Nephron progenitor cell (in vitro differentiated cells): ENCODE data around the gene MYO1E.

ENCODE experiments used
- DNase-seq: peaks from one replicate; pipeline ENCODE4 v3.0.0; 2021
- H3K27ac Mint-ChIP-seq: 2 replicates; pipeline ENCODE4 v1.8.0; 2021; ENCODE audit warnings: mild to moderate bottlenecking, moderate library complexity, mixed read lengths
- H3K27me3 Mint-ChIP-seq: 2 replicates; pipeline ENCODE4 v1.8.0; 2021; ENCODE audit warnings: mild to moderate bottlenecking, low read depth, mixed read lengths; ENCODE audit not compliant: poor library complexity
- H3K36me3 Mint-ChIP-seq: 2 replicates; pipeline ENCODE4 v1.8.0; 2021; ENCODE audit warnings: low read depth, mixed read lengths
- H3K4me1 Mint-ChIP-seq: 2 replicates; pipeline ENCODE4 v1.8.0; 2021; ENCODE audit warnings: mixed read lengths
- H3K4me3 Mint-ChIP-seq: 2 replicates; pipeline ENCODE4 v1.8.0; 2021; ENCODE audit warnings: mild to moderate bottlenecking, moderate library complexity, mixed read lengths
- H3K9me3 Mint-ChIP-seq: 2 replicates; pipeline ENCODE4 v1.8.0; 2021; ENCODE audit warnings: mild to moderate bottlenecking, moderate library complexity, mixed read lengths
- CTCF ChIP-seq: fragments of 200-600 bp; sonication (generic); IDR thresholded peaks from 2 replicates; pipeline ENCODE4 v1.5.0; 2021; ENCODE audit warnings: antibody characterized with exemption

The MYO1E gene

GRCh38 chr15:59380902-59381610, 8.4 kb upstream of the MYO1E start:
- Mint-ChIP-seq H3K9me3 (no peaks in the 10 kb centered on the region), H3K4me1 (peaks cover 9% of the 10 kb centered on the region), H3K36me3 (peaks cover 5% of the 10 kb centered on the region), H3K4me3 (no peak overlapping the region), H3K27me3 (no peaks in the 10 kb centered on the region), H3K27ac (peak overlapping the region; percentile 95)
- peak; percentile 64 for DNase-seq
- TF ChIP-seq CTCF, result no peak

- H3K4me3 Mint-ChIP-seq, result no peak overlapping the region
- peaks cover 9% of the 10 kb centered on the region for H3K4me1 Mint-ChIP-seq
- H3K27me3 Mint-ChIP-seq, result no peaks in the 10 kb centered on the region
- H3K36me3 Mint-ChIP-seq, result no peaks in the 10 kb centered on the region
- H3K27ac Mint-ChIP-seq, result no peak overlapping the region
- no peak for TF ChIP-seq CTCF
- no peaks in the 10 kb centered on the region for H3K9me3 Mint-ChIP-seq
- DNase-seq, result no peak
Observed at GRCh38 chr15:59379531-59379930, 6.9 kb upstream of the MYO1E start.

DNA sequence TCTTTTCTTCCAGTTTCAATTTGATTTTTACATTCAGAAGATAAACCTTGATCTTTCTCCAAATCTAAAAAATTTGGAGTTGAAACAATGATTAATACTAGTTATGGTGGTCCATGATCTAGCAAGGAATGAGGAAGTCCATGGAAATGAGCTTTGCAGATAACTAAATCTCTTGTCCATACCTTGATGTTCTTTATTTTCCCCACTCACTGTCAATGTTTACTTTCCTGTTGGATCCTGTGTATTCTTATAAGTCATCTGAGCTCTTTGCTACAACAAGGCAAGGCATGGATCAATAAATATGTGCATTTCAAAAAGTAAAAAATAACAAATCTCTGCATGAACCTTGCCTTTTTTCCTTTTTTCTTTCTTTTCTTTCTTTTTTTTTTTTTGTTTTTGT, 6.2 kb upstream of the MYO1E start:
- peaks cover 4% of the 10 kb centered on the region for H3K27me3 Mint-ChIP-seq
- DNase-seq, result no peak
- H3K36me3 Mint-ChIP-seq, result no peaks in the 10 kb centered on the region
- no peak overlapping the region for H3K27ac Mint-ChIP-seq
- no peak overlapping the region for H3K4me3 Mint-ChIP-seq
- TF ChIP-seq CTCF, result no peak
- peaks cover 9% of the 10 kb centered on the region for H3K4me1 Mint-ChIP-seq
- no peaks in the 10 kb centered on the region for H3K9me3 Mint-ChIP-seq

DNA sequence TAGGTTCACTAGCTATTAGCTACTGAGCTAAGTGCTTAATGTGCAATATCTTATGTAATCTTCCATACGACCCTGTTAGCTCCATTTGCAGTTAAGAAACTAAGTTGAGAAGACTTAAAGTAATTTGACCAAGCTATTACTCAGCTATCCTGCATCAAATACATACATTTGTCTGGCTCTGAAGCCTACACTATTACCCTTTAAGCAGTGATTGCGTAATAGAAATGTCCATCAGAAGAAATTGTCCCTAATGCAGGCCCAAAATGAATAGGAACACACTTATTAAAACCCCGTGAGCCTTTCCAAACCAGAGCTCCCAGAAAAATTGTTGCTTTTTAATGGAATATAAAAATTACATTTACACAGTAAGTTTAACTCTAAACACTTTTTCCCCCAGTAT, 5.3 kb upstream of the MYO1E start:
- H3K4me1 Mint-ChIP-seq, result peaks cover 16% of the 10 kb centered on the region
- H3K27ac Mint-ChIP-seq, result no peak overlapping the region
- no peak for DNase-seq
- H3K9me3 Mint-ChIP-seq, result no peaks in the 10 kb centered on the region
- no peak overlapping the region for H3K4me3 Mint-ChIP-seq
- peaks cover 9% of the 10 kb centered on the region for H3K27me3 Mint-ChIP-seq
- TF ChIP-seq CTCF, result no peak
- H3K36me3 Mint-ChIP-seq, result no peaks in the 10 kb centered on the region

GRCh38 chr15:59376733-59377132, 4.1 kb upstream of the MYO1E start:
- peaks cover 14% of the 10 kb centered on the region for H3K27me3 Mint-ChIP-seq

More at GRCh38 chr15:59376733-59377132, 4.1 kb upstream of the MYO1E start:
- DNase-seq, result no peak
- Mint-ChIP-seq H3K4me1 (peaks cover 20% of the 10 kb centered on the region), H3K9me3 (no peaks in the 10 kb centered on the region), H3K4me3 (no peak overlapping the region), H3K36me3 (no peaks in the 10 kb centered on the region), H3K27ac (no peak overlapping the region)
- no peak for TF ChIP-seq CTCF
